Measurements from ENCODE around the gene LILRA5. TPM values are rescaled to one million over a fixed set of nuclear protein-coding genes. Genes with fewer than 3 reads are reported as not detected.

Gene LILRA5
- total RNA-seq, 1 donor from 2014 or later: not detected

GRCh38 chr19:54319892-54320670 is 7.1 kb upstream of the LILRA5 start:
- Mint-ChIP-seq H3K9me3 (ENCODE audit: unreplicated experiment) (peaks cover 12% of the 10 kb centered on the region), H3K4me1 (ENCODE audit: low read depth, unreplicated experiment) (peaks cover 11% of the 10 kb centered on the region), H3K27ac (ENCODE audit: unreplicated experiment) (no peak overlapping the region), H3K4me3 (ENCODE audit: unreplicated experiment) (no peak overlapping the region), H3K27me3 (ENCODE audit: unreplicated experiment) (peaks cover 2% of the 10 kb centered on the region), H3K36me3 (ENCODE audit: unreplicated experiment) (peaks cover 20% of the 10 kb centered on the region)
- no peak for DNase-seq
- TF ChIP-seq, protein P1, sequence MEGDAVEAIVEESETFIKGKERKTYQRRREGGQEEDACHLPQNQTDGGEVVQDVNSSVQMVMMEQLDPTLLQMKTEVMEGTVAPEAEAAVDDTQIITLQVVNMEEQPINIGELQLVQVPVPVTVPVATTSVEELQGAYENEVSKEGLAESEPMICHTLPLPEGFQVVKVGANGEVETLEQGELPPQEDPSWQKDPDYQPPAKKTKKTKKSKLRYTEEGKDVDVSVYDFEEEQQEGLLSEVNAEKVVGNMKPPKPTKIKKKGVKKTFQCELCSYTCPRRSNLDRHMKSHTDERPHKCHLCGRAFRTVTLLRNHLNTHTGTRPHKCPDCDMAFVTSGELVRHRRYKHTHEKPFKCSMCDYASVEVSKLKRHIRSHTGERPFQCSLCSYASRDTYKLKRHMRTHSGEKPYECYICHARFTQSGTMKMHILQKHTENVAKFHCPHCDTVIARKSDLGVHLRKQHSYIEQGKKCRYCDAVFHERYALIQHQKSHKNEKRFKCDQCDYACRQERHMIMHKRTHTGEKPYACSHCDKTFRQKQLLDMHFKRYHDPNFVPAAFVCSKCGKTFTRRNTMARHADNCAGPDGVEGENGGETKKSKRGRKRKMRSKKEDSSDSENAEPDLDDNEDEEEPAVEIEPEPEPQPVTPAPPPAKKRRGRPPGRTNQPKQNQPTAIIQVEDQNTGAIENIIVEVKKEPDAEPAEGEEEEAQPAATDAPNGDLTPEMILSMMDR (IDR thresholded peaks at IDR 0.05; ENCODE audit: partially characterized antibody, unreplicated experiment): no peak

DNA sequence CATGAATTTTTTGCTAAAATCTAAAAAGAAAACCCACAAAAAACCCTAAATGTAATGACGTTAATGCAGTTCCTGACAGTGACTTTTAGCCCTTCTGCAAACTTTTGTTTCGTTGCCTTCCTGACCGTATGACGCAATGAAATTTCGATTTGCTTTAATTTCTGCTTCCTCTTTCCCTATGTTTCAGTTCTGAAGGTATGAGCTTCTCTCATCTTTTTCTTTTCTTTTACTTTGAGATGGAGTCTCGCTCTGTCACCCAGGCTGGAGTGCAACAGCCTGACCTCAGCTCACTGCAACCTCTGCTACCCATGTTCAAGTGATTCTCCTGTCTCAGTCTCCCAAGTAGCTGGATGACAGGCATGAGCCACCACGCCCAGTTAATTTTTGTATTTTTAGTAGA is 6.1 kb upstream of the LILRA5 start:
- Mint-ChIP-seq H3K4me1 (ENCODE audit: low read depth, unreplicated experiment) (peaks cover 8% of the 10 kb centered on the region), H3K9me3 (ENCODE audit: unreplicated experiment) (peaks cover 9% of the 10 kb centered on the region), H3K4me3 (ENCODE audit: unreplicated experiment) (no peak overlapping the region), H3K36me3 (ENCODE audit: unreplicated experiment) (peaks cover 20% of the 10 kb centered on the region), H3K27me3 (ENCODE audit: unreplicated experiment) (no peaks in the 10 kb centered on the region), H3K27ac (ENCODE audit: unreplicated experiment) (no peak overlapping the region)
- DNase-seq: no peak
- TF ChIP-seq, protein P1 (IDR thresholded peaks at IDR 0.05; ENCODE audit: partially characterized antibody, unreplicated experiment): no peak

DNA sequence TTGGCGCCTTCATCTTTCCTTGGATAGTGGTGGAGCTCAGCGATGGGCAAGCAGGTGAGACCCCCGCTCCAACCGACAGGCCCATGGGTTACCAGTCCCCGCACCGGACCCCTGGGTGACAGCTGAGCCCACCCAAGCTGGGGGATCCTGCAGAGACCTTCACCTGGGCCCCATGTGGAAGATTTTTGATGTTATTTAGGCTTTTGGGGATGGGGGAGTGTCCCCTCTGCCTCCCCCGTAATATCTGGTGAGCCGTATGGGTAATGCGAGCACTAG is 4.9 kb upstream of the LILRA5 start:
- DNase-seq: no peak
- peaks cover 8% of the 10 kb centered on the region for H3K4me1 Mint-ChIP-seq (ENCODE audit: low read depth, unreplicated experiment)
- no peak overlapping the region for H3K4me3 Mint-ChIP-seq (ENCODE audit: unreplicated experiment)
- H3K36me3 Mint-ChIP-seq (ENCODE audit: unreplicated experiment): peaks cover 20% of the 10 kb centered on the region
- peaks cover 9% of the 10 kb centered on the region for H3K9me3 Mint-ChIP-seq (ENCODE audit: unreplicated experiment)
- no peak overlapping the region for H3K27ac Mint-ChIP-seq (ENCODE audit: unreplicated experiment)
- TF ChIP-seq, protein P1 (IDR thresholded peaks at IDR 0.05; ENCODE audit: partially characterized antibody, unreplicated experiment): no peak
- no peaks in the 10 kb centered on the region for H3K27me3 Mint-ChIP-seq (ENCODE audit: unreplicated experiment)

GRCh38 chr19:54317108-54317964 is 4.4 kb upstream of the LILRA5 start:
- TF ChIP-seq, protein P1 (IDR thresholded peaks at IDR 0.05; ENCODE audit: partially characterized antibody, unreplicated experiment): no peak
- Mint-ChIP-seq H3K27ac (ENCODE audit: unreplicated experiment) (no peak overlapping the region), H3K4me3 (ENCODE audit: unreplicated experiment) (no peak overlapping the region), H3K36me3 (ENCODE audit: unreplicated experiment) (peaks cover 20% of the 10 kb centered on the region), H3K27me3 (ENCODE audit: unreplicated experiment) (no peaks in the 10 kb centered on the region), H3K9me3 (ENCODE audit: unreplicated experiment) (peaks cover 9% of the 10 kb centered on the region), H3K4me1 (ENCODE audit: low read depth, unreplicated experiment) (peaks cover 11% of the 10 kb centered on the region)
- DNase-seq: no peak

DNA sequence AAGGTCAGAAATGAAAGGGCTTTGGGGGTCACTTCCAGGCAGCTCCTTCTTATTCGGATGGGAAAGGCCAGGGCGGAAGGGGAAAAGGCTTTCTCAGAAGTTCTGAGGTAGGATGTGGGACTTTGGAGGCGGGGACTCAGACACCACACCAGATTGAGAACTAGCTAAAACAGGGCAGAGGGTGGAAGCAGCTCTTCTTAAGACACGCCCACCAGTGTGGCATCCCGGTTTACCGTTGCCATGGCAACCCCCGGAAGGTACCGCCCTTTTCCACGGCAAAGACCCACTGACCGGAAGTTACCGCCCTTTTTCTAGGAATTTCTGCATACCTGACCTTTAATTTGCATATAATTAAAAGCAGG is 3.8 kb upstream of the LILRA5 start:
- no peak for DNase-seq
- H3K27me3 Mint-ChIP-seq (ENCODE audit: unreplicated experiment): no peaks in the 10 kb centered on the region
- peak overlapping the region; percentile 11 for H3K4me3 Mint-ChIP-seq (ENCODE audit: unreplicated experiment)
- H3K4me1 Mint-ChIP-seq (ENCODE audit: low read depth, unreplicated experiment): peaks cover 11% of the 10 kb centered on the region
- H3K36me3 Mint-ChIP-seq (ENCODE audit: unreplicated experiment): peaks cover 15% of the 10 kb centered on the region
- TF ChIP-seq, protein P1 (IDR thresholded peaks at IDR 0.05; ENCODE audit: partially characterized antibody, unreplicated experiment): no peak
- H3K9me3 Mint-ChIP-seq (ENCODE audit: unreplicated experiment): peaks cover 5% of the 10 kb centered on the region
- no peak overlapping the region for H3K27ac Mint-ChIP-seq (ENCODE audit: unreplicated experiment)

Data from glutamatergic neuron (in vitro differentiated cells).